GM23338 (cell line): ENCODE data around the gene TM2D1. TPM values are rescaled to one million over a fixed set of nuclear protein-coding genes. Genes with fewer than 3 reads are reported as not detected.

Experiments
- ATAC-seq: fragments of 200-7000 bp; cut with Tn5 transposase; 3 replicates; pipeline ENCODE4 v1.9.1; 2020
- DNase-seq: peaks from one replicate; pipeline ENCODE4 v3.0.0-alpha.2; 2015; ENCODE audit warnings: low spot score
- H2AFZ ChIP-seq: fragments of 200-600 bp; sonication (generic); 2 replicates; pipeline ENCODE4 v1.8.0; 2016; ENCODE audit warnings: antibody characterized with exemption, mild to moderate bottlenecking, moderate library complexity
- H3F3A ChIP-seq: fragments of 200-600 bp; sonication (generic); replicated peaks from 2 replicates; pipeline ENCODE4 v1.8.0; 2017; ENCODE audit warnings: antibody characterized with exemption, mixed run types, low read depth
- H3K27ac ChIP-seq: fragments of 200-600 bp; sonication (generic); 2 replicates; pipeline ENCODE4 v1.6.1; 2016; ENCODE audit warnings: low read depth
- H3K27me3 ChIP-seq: fragments of 200-600 bp; sonication (generic); 2 replicates; pipeline ENCODE4 v1.8.0; 2016; ENCODE audit warnings: mild to moderate bottlenecking, mixed run types, moderate library complexity; ENCODE audit not compliant: insufficient read depth
- H3K36me3 ChIP-seq: fragments of 200-600 bp; sonication (generic); 2 replicates; pipeline ENCODE4 v1.8.0; 2016; ENCODE audit warnings: mild to moderate bottlenecking; ENCODE audit not compliant: insufficient read depth
- H3K4me1 ChIP-seq: fragments of 200-600 bp; sonication (generic); 2 replicates; pipeline ENCODE4 v1.8.0; 2016; ENCODE audit warnings: mild to moderate bottlenecking, moderate library complexity; ENCODE audit not compliant: insufficient read depth
- H3K4me2 ChIP-seq: fragments of 200-600 bp; sonication (generic); 2 replicates; pipeline ENCODE4 v1.7.1; 2017; ENCODE audit warnings: mixed run types
- H3K4me3 ChIP-seq: fragments of 200-600 bp; sonication (generic); 2 replicates; pipeline ENCODE4 v1.6.1; 2016; ENCODE audit warnings: mixed run types
- H3K79me2 ChIP-seq: fragments of 200-600 bp; sonication (generic); replicated peaks from 2 replicates; pipeline ENCODE4 v1.8.0; 2017; ENCODE audit warnings: mild to moderate bottlenecking; ENCODE audit not compliant: insufficient read depth
- H3K9me2 ChIP-seq: fragments of 200-600 bp; sonication (generic); 2 replicates; pipeline ENCODE4 v1.8.0; 2017; ENCODE audit not compliant: insufficient read depth
- H4K20me1 ChIP-seq: fragments of 200-600 bp; sonication (generic); replicated peaks from 2 replicates; pipeline ENCODE4 v1.8.0; 2017; ENCODE audit warnings: mild to moderate bottlenecking; ENCODE audit not compliant: insufficient read depth
- H3K27ac Mint-ChIP-seq: 2 replicates; pipeline ENCODE4 v1.8.0; 2020; ENCODE audit warnings: inconsistent platforms, mild to moderate bottlenecking, moderate library complexity, mixed read lengths
- H3K27me3 Mint-ChIP-seq: 3 replicates; pipeline ENCODE4 v1.8.0; 2022; ENCODE audit warnings: low read depth, mild to moderate bottlenecking, moderate library complexity, mixed read lengths, inconsistent platforms; ENCODE audit not compliant: insufficient read depth, poor library complexity
- H3K36me3 Mint-ChIP-seq: 3 replicates; pipeline ENCODE4 v1.8.0; 2021; ENCODE audit warnings: low read depth, mild to moderate bottlenecking, inconsistent platforms, moderate library complexity, mixed read lengths
- H3K4me1 Mint-ChIP-seq: 3 replicates; pipeline ENCODE4 v1.8.0; 2020; ENCODE audit warnings: mild to moderate bottlenecking, inconsistent platforms, mixed read lengths
- H3K4me3 Mint-ChIP-seq: 3 replicates; pipeline ENCODE4 v1.8.0; 2021; ENCODE audit warnings: moderate library complexity, mild to moderate bottlenecking, inconsistent platforms, mixed read lengths
- H3K9me3 Mint-ChIP-seq: 3 replicates; pipeline ENCODE4 v1.8.0; 2020; ENCODE audit warnings: moderate library complexity, mild to moderate bottlenecking, inconsistent platforms, mixed read lengths
- ETS1 ChIP-seq: IDR thresholded peaks from 2 replicates; pipeline ENCODE4 v1.6.1; 2016; ENCODE audit warnings: antibody characterized with exemption
- EZH2phosphoT487 ChIP-seq: fragments of 200-600 bp; sonication (generic); IDR thresholded peaks from one replicate; pipeline ENCODE4 v1.8.1; 2018; ENCODE audit warnings: antibody characterized with exemption; ENCODE audit not compliant: unreplicated experiment
- JUNB ChIP-seq: IDR thresholded peaks from one replicate; pipeline ENCODE4 v1.6.1; 2016; ENCODE audit warnings: antibody characterized with exemption; ENCODE audit not compliant: unreplicated experiment
- POLR2AphosphoS5 ChIP-seq: IDR thresholded peaks from 2 replicates; pipeline ENCODE4 v1.6.1; 2016; ENCODE audit warnings: antibody characterized with exemption, low read depth
- STAT1 ChIP-seq: IDR thresholded peaks from one replicate; pipeline ENCODE4 v1.6.1; 2016; ENCODE audit warnings: antibody characterized with exemption; ENCODE audit not compliant: unreplicated experiment
- ZNF114 ChIP-seq: fragments of 250-450 bp; sonication (Bioruptor Pico); IDR thresholded peaks from 2 replicates; pipeline ENCODE4 v1.5.0; 2020; ENCODE audit warnings: mild to moderate bottlenecking, moderate library complexity
- ZNF331 ChIP-seq: fragments of 250-450 bp; sonication (Bioruptor Pico); IDR thresholded peaks from 2 replicates; pipeline ENCODE4 v1.5.0; 2020; ENCODE audit warnings: low read depth, mild to moderate bottlenecking, moderate library complexity
- ZNF462 ChIP-seq: fragments of 250-450 bp; sonication (Bioruptor Pico); IDR thresholded peaks from 2 replicates; pipeline ENCODE4 v1.5.0; 2020; ENCODE audit warnings: mild to moderate bottlenecking, moderate library complexity
- polyA plus RNA-seq: library from polyadenylated mRNA; unstranded; fragments of >200 nt; fragmentation: Nextera tagmentation; extraction: Ambion mirVana; gene quantifications from 2 replicates; pipeline ENCODE4 v1.2.1, GENCODE V29; 2016
- total RNA-seq: library from RNA; depleted of rRNA; stranded (reverse); fragments of >200 nt; shearing (Covaris generic); gene quantifications from 2 replicates; pipeline ENCODE4 v1.2.3, GENCODE V29; 2014

Gene TM2D1
- total and polyA plus RNA-seq, 2 experiments from 2014 or later: 46.7 to 47.5 TPM

DNA sequence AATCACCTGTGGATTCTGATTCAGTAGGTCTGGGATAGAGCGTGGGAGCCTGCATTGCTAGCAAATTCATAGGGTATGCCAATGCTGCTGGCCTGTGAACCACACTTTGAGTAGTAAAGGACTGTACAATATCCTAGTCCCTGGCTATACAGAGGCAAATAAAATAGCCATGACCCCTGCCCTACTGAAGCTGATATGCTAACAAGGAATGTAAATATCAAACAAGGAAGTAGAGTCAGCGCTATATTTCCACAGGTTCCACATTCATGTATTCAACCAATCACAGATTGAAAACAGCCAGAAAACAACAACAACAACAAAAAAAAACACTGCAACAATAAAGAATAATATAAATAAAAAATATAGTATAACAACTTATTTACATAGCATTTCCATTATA lies 77.8 kb downstream of the TM2D1 start (continued):
- TF ChIP-seq EZH2phosphoT487: no peak
- no peak for TF ChIP-seq JUNB
- TF ChIP-seq ETS1: no peak
- TF ChIP-seq STAT1: no peak
- no peak for TF ChIP-seq ZNF462 (CRISPR knock-in tag)
- no peak for TF ChIP-seq ZNF114 (CRISPR knock-in tag)

DNA sequence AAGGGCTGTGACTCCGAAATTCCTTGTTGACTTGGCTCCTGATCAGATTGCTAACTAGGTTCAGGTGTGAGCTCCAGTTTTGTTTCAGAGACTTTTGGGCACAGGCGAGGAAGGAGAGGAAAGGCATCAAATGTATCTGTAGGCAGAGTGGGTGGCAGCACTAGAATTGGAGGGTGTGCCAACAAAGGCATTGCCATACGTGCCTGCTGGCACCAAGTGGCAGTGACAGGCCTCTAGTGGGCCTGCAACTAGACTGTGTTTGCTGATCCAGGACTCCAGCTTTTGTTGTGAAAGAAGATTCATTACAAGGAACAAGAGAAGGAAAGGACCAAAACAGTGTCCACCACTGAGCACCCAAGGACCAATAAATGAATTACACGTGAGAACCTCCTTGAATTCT lies 79.5 kb downstream of the TM2D1 start:
- Mint-ChIP-seq H3K27me3 (peaks cover 11% of the 10 kb centered on the region), H3K4me1 (peaks cover 21% of the 10 kb centered on the region), H3K27ac (no peak overlapping the region), H3K36me3 (no peaks in the 10 kb centered on the region), H3K4me3 (no peak overlapping the region), H3K9me3 (no peaks in the 10 kb centered on the region)
- peaks cover 10% of the 10 kb centered on the region for H3K4me1 ChIP-seq
- no peaks in the 10 kb centered on the region for H3K36me3 ChIP-seq
- H4K20me1 ChIP-seq: no peaks in the 10 kb centered on the region
- ATAC-seq (no peak), DNase-seq (no peak)
- H3K27me3 ChIP-seq: no peaks in the 10 kb centered on the region
- no peak overlapping the region for H3K27ac ChIP-seq
- H3K4me3 ChIP-seq: no peak overlapping the region
- H2AFZ ChIP-seq: peak overlapping the region; percentile 24; the same call in 1 of the 2 replicates
- H3K9me2 ChIP-seq: no peaks in the 10 kb centered on the region
- H3K4me2 ChIP-seq: no peak overlapping the region
- H3K79me2 ChIP-seq: no peaks in the 10 kb centered on the region
- H3F3A ChIP-seq: no peaks in the 10 kb centered on the region
- TF ChIP-seq ZNF114 (CRISPR knock-in tag) (no peak), JUNB (no peak), ZNF331 (CRISPR knock-in tag) (no peak), POLR2AphosphoS5 (no peak), STAT1 (no peak), ZNF462 (CRISPR knock-in tag) (no peak)
